Activated B cell treated with CpG ODN at 0.5 μM for 24 hours (primary cell): Measurements from ENCODE around the gene SYNDIG1. TPM values are rescaled to one million over a fixed set of nuclear protein-coding genes. Genes with fewer than 3 reads are reported as not detected.

ENCODE experiments used
- ATAC-seq: fragments of 200-7000 bp; cut with Tn5 transposase; one replicate; pipeline ENCODE4 v1.10.0; 2021; ENCODE audit warnings: low read depth, mild to moderate bottlenecking, moderate library complexity
- CTCF ChIA-PET: fragments of 350-600 bp; sonication (Branson Sonifier 250); formaldehyde crosslinking; loops from one replicate; lab custom pipeline; 2021; ENCODE audit warnings: antibody characterized with exemption; lab: Charles Lee
- POLR2A ChIA-PET: fragments of 350-600 bp; sonication (Branson Sonifier 250); formaldehyde crosslinking; loops from one replicate; lab custom pipeline; 2021; ENCODE audit warnings: antibody characterized with exemption; lab: Charles Lee
- DNase-seq: peaks from one replicate; pipeline ENCODE4 v3.0.0; 2022
- H3K27ac Mint-ChIP-seq: one replicate; pipeline ENCODE4 v1.8.0; 2020; ENCODE audit warnings: mixed read lengths
- H3K27me3 Mint-ChIP-seq: one replicate; pipeline ENCODE4 v1.8.0; 2021; ENCODE audit warnings: mixed read lengths
- H3K36me3 Mint-ChIP-seq: one replicate; pipeline ENCODE4 v1.8.0; 2021; ENCODE audit warnings: low read depth, mixed read lengths
- H3K4me1 Mint-ChIP-seq: one replicate; pipeline ENCODE4 v1.8.0; 2021; ENCODE audit warnings: mixed read lengths
- H3K4me3 Mint-ChIP-seq: one replicate; pipeline ENCODE4 v1.8.0; 2020; ENCODE audit warnings: mild to moderate bottlenecking, mixed read lengths
- H3K9me3 Mint-ChIP-seq: one replicate; pipeline ENCODE4 v1.8.0; 2020; ENCODE audit warnings: mixed read lengths
- CTCF ChIP-seq: fragments of 200-600 bp; IDR thresholded peaks from one replicate; pipeline ENCODE4 v1.8.0; 2022; ENCODE audit warnings: antibody characterized with exemption, mild to moderate bottlenecking
- intact Hi-C: fragments of 100-400 bp; cut with micrococcal nuclease; formaldehyde crosslinking; loops from one replicate; pipeline ENCODE4 v1.15.1; 2024
- total RNA-seq: library from RNA; stranded (reverse); gene quantifications from 2 replicates; pipeline ENCODE4 v1.2.3, GENCODE V29; 2022

Gene SYNDIG1
- total RNA-seq, 1 donor from 2014 or later = not detected

- TF ChIP-seq CTCF = no peak
- ChIA-PET POLR2A (no interaction called here), CTCF (no interaction called here)
- H3K27ac Mint-ChIP-seq = no peak overlapping the region
- DNase-seq (no peak), ATAC-seq (no peak)
- intact Hi-C loops = no loop called here
- no peaks in the 10 kb centered on the region for H3K4me1 Mint-ChIP-seq
- no peak overlapping the region for H3K4me3 Mint-ChIP-seq
- peaks cover 2% of the 10 kb centered on the region for H3K27me3 Mint-ChIP-seq
- no peaks in the 10 kb centered on the region for H3K9me3 Mint-ChIP-seq
- no peaks in the 10 kb centered on the region for H3K36me3 Mint-ChIP-seq
These were observed 225.5 kb downstream of the SYNDIG1 start for GRCh38 chr20:24694727-24695528.

GRCh38 chr20:24695529-24696225 lies 226.2 kb downstream of the SYNDIG1 start:
- ChIA-PET POLR2A (no interaction called here), CTCF (no interaction called here)
- H3K4me1 Mint-ChIP-seq = no peaks in the 10 kb centered on the region
- TF ChIP-seq CTCF = no peak
- no peak for DNase-seq
- ATAC-seq = no peak
- intact Hi-C loops = no loop called here
- H3K36me3 Mint-ChIP-seq = no peaks in the 10 kb centered on the region
- H3K9me3 Mint-ChIP-seq = no peaks in the 10 kb centered on the region
- H3K27me3 Mint-ChIP-seq = peaks cover 2% of the 10 kb centered on the region
- H3K27ac Mint-ChIP-seq = no peak overlapping the region
- no peak overlapping the region for H3K4me3 Mint-ChIP-seq

- Mint-ChIP-seq H3K9me3 (no peaks in the 10 kb centered on the region), H3K27me3 (peaks cover 2% of the 10 kb centered on the region), H3K4me1 (no peaks in the 10 kb centered on the region), H3K36me3 (no peaks in the 10 kb centered on the region), H3K27ac (no peak overlapping the region), H3K4me3 (no peak overlapping the region)
- DNase-seq (no peak), ATAC-seq (no peak)
- no peak for TF ChIP-seq CTCF
- ChIA-PET CTCF (no interaction called here), POLR2A (no interaction called here)
- intact Hi-C loops = no loop called here
These were observed 227.0 kb downstream of the SYNDIG1 start for GRCh38 chr20:24696396-24696795.

- CTCF ChIA-PET = no interaction called here
- ATAC-seq (no peak), DNase-seq (no peak)
- Mint-ChIP-seq H3K4me1 (no peaks in the 10 kb centered on the region), H3K36me3 (no peaks in the 10 kb centered on the region), H3K27me3 (peaks cover 2% of the 10 kb centered on the region), H3K27ac (no peak overlapping the region), H3K9me3 (no peaks in the 10 kb centered on the region), H3K4me3 (no peak overlapping the region)
- POLR2A ChIA-PET = no interaction called here
- intact Hi-C loops = no loop called here
- no peak for TF ChIP-seq CTCF
These were observed 228.0 kb downstream of the SYNDIG1 start for GRCh38 chr20:24697411-24697810.

GRCh38 chr20:24698189-24698588 lies 228.8 kb downstream of the SYNDIG1 start:
- POLR2A ChIA-PET = no interaction called here
- H3K4me3 Mint-ChIP-seq = no peak overlapping the region

More at GRCh38 chr20:24698189-24698588, 228.8 kb downstream of the SYNDIG1 start:
- H3K9me3 Mint-ChIP-seq = no peaks in the 10 kb centered on the region
- TF ChIP-seq CTCF = no peak
- peaks cover 2% of the 10 kb centered on the region for H3K27me3 Mint-ChIP-seq
- H3K36me3 Mint-ChIP-seq = no peaks in the 10 kb centered on the region
- ATAC-seq (no peak), DNase-seq (no peak)
- no peak overlapping the region for H3K27ac Mint-ChIP-seq
- CTCF ChIA-PET = no interaction called here
- H3K4me1 Mint-ChIP-seq = no peaks in the 10 kb centered on the region
- intact Hi-C loops = no loop called here
